22Rv1 (cell line): Measurements from ENCODE around the gene FXYD2.

Source experiments
- ZFX ChIP-seq: fragments of 450-650 bp; IDR thresholded peaks from 2 replicates; pipeline ENCODE4 v1.6.1; 2017; ENCODE audit warnings: antibody characterized with exemption, borderline replicate concordance
- TF ChIP-seq, protein P1 (sequence below): fragments of 450-650 bp; IDR thresholded peaks from 2 replicates; pipeline ENCODE4 v1.5.1; 2017; ENCODE audit warnings: mild to moderate bottlenecking

DNA sequence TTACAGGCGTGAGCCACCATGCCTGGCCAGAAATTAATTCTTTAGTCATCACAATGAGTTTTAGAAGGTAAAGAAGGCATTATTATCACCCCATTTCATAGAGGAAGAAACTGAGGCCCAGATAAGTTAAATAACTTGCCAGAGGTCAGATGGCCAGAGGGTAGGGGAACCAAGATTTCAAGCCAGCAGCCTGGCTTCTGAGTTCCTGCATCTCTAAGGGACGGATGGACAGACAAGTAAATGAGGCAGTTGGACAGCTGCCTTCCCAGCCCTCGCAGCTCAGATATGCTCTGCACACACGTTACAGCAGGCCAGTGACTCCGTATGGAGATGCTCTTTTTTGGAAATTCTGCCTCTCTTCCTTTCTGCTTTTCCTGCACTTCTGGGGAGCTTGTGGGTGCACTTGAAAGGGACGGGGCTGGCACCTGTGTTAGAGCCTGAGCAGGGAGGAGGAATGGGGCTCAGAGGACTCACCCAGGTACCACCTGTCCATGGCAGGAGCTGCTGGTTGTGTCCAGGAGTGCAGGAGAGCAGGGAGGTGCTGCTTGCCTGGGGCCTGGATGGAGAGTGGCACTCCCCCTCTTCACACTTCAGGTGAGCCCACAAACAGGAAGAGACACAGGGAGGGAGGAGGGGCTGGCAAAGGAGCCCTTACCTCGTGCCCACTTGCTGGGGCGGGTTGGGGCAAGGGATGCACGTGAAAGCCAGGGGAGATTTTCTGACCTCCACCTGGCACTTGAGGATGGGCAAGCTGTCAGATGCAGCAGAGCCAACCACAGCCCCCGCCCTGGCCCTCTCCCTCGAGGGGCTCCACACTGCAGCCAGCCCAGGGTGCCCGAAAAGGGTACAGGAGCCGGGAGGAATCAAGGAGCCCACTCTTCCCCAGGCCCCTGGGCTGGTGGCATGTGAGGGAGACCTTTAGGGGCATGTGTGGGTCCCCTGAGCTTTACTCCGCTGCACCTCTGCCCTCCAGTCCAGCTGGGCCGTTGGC, 3.3 kb upstream of the FXYD2 start:
- TF ChIP-seq, protein P1, sequence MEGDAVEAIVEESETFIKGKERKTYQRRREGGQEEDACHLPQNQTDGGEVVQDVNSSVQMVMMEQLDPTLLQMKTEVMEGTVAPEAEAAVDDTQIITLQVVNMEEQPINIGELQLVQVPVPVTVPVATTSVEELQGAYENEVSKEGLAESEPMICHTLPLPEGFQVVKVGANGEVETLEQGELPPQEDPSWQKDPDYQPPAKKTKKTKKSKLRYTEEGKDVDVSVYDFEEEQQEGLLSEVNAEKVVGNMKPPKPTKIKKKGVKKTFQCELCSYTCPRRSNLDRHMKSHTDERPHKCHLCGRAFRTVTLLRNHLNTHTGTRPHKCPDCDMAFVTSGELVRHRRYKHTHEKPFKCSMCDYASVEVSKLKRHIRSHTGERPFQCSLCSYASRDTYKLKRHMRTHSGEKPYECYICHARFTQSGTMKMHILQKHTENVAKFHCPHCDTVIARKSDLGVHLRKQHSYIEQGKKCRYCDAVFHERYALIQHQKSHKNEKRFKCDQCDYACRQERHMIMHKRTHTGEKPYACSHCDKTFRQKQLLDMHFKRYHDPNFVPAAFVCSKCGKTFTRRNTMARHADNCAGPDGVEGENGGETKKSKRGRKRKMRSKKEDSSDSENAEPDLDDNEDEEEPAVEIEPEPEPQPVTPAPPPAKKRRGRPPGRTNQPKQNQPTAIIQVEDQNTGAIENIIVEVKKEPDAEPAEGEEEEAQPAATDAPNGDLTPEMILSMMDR, result no peak
- no peak for TF ChIP-seq ZFX
